NOMO-1 (cell line): ENCODE measurements around the gene HSD17B14.
"Not testable (repeated sequence)": the region's sequence is repeated elsewhere in the genome, so short reads cannot be mapped to it uniquely, and the experiment has no call there.

Experiments
- DNase-seq, 2 experiments: peaks; one replicate each; lab custom pipeline; 2025; ENCODE audit not compliant: unreplicated experiment in 2 of 2; lab: John Stamatoyannopoulos, UW

The HSD17B14 gene

GRCh38 chr19:48768171-48768753, 68.0 kb downstream of the HSD17B14 start:
- DNase-seq = not testable (repeated sequence)

GRCh38 chr19:48765816-48766215, 70.5 kb downstream of the HSD17B14 start:
- not testable (repeated sequence) for DNase-seq
